Hindlimb muscle (tissue), 1 donor: ENCODE results near the gene EXOC4. TPM values are rescaled to one million over a fixed set of nuclear protein-coding genes. Genes with fewer than 3 reads are reported as not detected.
"Not testable (repeated sequence)": the region's sequence is repeated elsewhere in the genome, so short reads cannot be mapped to it uniquely, and the experiment has no call there.

Experiments used
- DNase-seq: peaks from one replicate; pipeline ENCODE4 v3.0.0-alpha.2; 2013
- polyA plus RNA-seq: library from polyadenylated mRNA; unstranded; fragments of 120-200 nt; gene quantifications from one replicate; pipeline ENCODE4 v1.2.1, GENCODE V29; 2013; ENCODE audit not compliant: insufficient read length

EXOC4 gene
- polyA plus RNA-seq, 1 donor: 47.9 TPM

- no peak for DNase-seq
Observed at GRCh38 chr7:133769668-133770067, 516.8 kb downstream of the EXOC4 start.

DNA sequence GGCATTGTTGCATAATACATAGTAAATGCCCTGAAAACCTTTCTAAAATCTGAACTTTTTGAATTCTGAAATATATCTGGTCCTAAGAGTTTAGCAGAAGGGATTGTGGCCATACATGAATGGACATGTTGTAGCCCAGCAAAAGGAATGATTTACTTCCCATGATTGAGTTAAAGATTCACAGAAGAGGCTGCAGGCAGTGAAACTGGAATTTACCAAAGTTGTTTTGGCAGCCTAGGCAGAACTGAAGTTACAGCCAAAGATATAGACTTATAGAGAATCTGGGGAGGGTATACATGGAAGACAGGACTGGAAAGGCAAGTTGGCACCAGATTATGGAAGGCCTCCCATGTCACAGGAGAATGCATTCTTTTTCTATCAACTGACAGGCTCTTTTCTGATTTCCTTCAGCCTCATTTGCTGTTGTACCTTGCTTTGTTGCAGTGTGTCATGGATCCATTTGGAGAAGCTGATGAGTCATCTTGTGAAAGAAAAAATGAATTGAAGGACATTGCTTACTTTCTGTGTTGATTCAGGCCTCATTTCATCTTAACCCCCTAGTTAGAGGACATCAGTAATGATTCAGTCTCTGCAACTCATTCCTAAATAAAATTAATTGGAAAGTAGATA, 518.1 kb downstream of the EXOC4 start:
- no peak for DNase-seq

DNA sequence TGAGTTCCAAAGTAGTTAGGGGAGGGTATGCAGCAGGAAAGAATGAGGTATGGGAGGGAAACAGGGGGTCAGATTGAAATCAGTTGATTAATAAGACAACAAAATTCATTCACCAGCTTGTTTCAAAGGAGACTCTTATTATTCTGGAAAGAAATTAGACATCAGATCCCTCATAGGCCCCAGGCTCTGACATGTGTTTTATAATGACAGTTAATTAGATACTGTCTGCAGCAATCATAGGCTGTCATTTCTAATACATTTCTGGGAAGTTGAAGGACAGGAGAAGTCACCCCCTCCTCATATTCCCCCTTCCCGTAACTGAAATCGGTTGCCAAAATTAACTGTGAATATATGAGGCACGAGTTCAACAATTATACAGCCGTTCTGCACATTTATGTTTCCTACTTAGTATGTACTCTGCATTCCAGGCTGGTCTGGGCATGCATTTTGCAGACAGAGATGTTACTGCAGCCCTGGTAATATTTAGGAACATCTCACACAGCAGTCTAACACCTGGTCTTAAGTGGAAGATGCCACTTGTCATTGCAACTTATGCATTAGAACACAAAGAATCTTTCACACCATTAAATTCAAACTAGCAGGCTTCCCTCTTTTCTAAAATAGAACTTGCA, 519.0 kb downstream of the EXOC4 start:
- no peak for DNase-seq

- no peak for DNase-seq
Observed at GRCh38 chr7:133773601-133774000, 520.7 kb downstream of the EXOC4 start.

- DNase-seq: no peak
Observed at GRCh38 chr7:133775201-133775600, 522.3 kb downstream of the EXOC4 start.

GRCh38 chr7:133776266-133776665, 523.4 kb downstream of the EXOC4 start:
- no peak for DNase-seq

- DNase-seq: no peak
Observed at GRCh38 chr7:133777701-133778100, 524.8 kb downstream of the EXOC4 start.

DNA sequence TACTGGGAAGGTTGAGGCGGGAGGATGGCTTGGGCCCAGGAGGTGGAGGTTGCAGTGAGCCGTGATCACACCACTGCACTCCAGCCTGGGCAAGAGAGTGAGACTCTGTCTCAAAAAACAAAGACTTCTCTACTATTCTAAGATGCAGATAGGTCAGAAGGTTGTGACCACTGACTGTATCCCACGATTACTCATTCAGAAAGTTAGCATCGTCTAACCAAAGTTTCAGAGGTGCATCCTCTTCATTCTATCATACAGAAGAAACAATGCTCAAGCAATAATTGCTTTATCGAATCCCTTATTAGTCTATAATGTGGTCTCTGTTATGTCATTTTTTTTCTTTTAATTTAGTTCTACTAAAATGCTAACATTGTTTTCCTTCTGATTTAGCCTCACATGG, 525.6 kb downstream of the EXOC4 start:
- DNase-seq: no peak

DNA sequence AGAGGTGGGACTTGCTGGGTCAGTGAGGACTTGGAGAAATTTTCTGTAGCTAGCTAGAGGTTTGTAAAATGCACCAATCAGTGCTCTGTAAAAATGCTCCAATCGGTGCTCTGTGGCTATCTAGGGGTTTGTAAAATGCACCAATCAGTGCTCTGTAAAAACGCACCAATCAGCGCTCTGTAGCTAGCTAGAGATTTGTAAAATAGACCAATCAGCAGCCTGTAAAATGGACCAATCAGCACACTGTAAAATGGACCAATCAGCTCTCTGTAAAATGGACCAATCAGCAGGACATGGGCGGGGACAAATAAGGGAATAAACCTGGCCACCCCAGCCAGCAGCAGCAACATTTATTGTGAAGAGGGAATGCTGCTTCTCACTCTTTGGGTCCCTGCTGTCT, 526.7 kb downstream of the EXOC4 start:
- not testable (repeated sequence) for DNase-seq

DNA sequence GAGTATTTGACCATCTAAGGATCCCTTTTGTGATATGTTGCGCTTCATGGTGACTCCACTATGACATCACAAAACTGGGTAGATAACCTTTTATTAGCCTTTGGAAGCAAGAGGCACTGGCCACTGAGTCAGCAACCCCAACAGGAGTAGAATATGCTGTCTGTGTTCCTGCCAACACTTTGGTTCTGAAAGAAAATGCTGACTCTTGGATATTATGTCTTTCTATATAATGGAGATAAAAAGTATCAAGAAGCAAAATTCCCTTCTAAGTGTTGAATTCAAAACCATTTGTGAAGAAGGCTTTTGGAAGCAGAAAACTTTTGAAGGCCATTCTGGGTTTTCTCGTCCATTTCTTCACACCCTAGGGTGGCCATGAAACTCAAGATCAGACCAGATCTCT, 528.0 kb downstream of the EXOC4 start:
- no peak for DNase-seq

DNA sequence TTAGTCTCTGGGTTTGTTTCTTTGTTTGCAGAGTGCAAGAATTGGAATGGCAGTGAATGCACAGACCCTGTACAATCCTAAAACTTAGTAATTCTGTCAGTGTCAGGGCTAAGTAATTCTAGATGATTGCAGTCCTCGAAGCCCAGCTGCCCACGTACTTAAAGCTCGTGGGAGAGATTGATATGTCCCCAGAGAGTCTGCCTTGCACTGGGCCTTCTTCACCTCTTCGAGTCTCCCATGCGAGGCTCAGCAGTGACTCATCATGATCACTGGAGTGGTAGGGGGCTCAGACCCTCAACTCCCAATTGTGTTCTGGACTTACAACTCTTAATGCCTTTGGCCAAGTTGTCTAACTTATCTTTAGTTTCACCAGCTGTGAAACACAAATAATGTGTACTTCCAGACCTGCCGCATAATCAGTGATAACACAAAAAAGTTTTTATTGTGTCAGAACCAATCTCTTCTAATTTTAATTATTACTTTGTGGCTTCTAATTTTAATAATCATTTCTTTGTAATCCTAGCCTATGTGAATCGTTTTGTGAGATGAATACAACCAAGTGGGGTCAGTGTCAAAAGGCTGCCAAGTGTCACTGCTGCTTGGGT, 528.7 kb downstream of the EXOC4 start:
- no peak for DNase-seq

DNA sequence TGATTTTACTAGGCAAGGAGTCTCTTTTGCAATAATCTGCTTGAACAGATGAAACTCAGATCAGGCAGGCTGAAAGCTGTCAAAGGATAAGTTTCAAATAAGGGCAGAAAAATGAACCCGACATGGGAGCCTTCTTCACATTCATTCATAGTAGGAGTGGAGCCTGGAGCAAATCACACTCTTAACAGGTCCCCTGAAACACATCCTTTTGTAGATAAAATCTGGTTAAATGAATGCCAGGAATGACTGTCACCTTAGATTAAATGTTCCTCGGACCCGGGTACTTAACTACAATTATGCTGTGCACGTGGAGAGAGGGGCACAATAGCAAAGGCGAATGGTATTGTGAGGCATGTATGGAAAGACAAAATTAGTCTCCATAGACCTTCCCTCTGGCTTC, 529.6 kb downstream of the EXOC4 start:
- DNase-seq: no peak

GRCh38 chr7:133783276-133783675, 530.4 kb downstream of the EXOC4 start:
- no peak for DNase-seq

DNA sequence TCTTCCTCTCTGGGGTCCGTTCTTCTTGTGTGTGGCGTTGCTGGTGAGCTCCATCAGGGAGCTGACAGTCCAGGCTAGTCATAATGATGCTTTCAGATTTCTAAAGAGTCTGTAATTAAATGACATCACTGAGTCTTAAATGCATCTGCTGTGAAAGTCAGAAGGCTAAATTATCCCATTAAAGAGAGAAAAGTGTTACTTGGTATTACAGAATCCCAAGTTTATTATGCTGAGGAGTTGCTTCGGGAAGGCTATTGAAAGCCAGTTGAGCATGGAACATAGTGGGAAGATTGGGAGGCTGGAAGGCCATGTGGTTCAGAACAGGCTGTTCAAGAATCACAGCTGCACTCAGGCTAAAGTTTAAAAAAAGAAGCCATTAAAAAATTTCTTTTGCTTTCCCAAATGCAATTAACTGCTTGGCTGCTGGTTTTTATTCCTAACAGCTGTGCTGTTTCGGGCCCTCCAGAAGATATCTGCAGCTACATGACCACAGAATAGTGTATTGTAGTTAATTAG, 531.7 kb downstream of the EXOC4 start:
- peak; percentile 11 for DNase-seq

DNA sequence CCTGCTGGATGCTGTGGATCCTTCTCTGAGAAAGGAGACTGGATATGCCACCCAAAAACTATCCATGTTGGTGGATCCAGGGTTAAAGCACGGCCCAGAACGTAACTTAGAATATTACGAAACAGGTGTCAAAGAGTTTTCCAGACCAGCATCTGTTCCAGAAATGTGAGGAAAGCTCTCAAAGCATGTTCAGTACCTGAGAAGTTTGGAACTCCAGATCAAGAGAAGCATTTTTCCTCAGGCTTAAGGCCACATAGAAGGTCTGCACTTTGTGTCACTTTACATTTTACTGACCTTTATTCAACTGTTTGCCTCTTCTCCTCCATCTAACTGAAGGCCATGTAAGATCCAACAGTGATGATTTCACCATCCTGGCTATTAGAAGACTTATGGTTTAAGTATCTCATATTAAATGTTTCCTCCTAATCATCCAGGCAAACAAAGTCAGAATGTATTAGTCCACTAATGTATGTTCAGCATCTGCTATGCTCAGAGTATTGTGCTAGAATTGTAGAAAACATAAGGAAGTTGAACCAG, 533.6 kb downstream of the EXOC4 start:
- no peak for DNase-seq

- DNase-seq: no peak
Observed at GRCh38 chr7:133789974-133790373, 537.1 kb downstream of the EXOC4 start.

- no peak for DNase-seq
Observed at GRCh38 chr7:133790911-133791310, 538.0 kb downstream of the EXOC4 start.

GRCh38 chr7:133794479-133794878, 541.6 kb downstream of the EXOC4 start:
- no peak for DNase-seq

DNA sequence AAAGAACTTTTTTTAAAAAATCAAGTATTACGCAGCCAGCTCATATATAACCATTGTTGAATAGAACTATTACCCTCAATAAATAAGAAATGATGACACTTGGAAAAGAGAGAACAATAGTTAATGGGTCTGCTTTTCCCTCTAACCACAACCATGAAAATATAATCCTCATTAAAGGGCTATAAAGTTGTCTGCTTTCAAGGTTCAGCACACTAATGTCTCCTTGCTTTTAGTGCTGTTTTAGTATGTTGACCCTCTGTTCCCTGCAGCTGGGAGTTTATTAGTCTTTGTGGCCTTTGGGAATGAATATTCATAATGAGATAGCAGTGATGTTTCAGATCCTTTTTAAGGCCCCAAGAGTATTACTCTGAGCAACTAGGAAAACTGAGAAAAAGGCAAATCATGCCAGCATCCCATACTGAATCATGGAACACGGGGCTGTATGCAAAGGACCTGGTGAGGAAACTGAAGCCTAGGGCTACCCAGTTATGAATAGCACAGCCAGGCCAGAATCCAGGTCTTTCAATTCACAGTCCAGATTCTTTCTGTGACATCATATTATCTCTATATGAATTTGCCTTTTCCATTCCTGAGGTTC, 542.3 kb downstream of the EXOC4 start:
- no peak for DNase-seq

DNA sequence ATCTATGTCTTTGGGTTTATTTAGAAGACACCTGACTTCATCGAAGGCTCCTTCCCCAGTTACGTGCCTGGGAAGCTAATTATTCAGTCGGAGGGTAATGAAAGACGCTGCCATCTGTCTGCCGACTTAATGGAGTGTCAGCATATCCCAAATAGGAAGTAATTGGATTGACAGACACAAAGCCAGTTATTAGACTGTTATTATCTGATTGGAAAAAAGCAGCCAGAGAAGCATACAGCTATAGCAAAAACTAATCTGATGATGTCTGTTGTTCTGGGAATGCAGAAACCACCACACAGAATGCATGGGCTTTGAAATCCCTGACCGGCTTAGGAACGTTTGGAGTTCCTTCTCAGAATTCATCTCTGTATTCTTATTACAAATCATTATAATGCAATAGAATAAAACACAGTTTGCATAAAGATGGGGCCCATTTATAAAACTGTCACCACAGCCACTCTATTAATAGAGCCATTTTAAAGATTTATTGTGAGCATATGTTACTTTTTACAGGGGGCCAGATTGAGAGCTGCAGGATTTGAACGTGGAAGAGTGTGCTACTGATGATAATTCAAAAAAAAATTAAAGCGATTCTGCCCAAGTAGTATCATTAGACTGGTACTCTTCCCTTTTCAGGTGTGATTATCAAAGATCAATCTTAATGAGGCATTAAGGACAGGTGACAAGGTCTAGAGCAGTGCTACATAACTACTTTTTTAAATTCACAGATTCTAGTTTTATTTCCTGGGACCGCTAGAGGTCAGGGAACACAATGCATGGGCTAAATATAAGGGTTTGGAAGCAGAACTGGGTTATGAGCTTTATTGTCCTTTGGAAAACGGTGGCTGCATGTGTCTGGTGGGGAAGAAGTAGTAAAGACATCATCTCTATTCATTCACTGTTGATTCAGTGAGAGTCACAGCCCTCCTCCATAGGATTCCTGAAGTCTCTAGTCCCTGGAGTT, 544.2 kb downstream of the EXOC4 start:
- no peak for DNase-seq

DNA sequence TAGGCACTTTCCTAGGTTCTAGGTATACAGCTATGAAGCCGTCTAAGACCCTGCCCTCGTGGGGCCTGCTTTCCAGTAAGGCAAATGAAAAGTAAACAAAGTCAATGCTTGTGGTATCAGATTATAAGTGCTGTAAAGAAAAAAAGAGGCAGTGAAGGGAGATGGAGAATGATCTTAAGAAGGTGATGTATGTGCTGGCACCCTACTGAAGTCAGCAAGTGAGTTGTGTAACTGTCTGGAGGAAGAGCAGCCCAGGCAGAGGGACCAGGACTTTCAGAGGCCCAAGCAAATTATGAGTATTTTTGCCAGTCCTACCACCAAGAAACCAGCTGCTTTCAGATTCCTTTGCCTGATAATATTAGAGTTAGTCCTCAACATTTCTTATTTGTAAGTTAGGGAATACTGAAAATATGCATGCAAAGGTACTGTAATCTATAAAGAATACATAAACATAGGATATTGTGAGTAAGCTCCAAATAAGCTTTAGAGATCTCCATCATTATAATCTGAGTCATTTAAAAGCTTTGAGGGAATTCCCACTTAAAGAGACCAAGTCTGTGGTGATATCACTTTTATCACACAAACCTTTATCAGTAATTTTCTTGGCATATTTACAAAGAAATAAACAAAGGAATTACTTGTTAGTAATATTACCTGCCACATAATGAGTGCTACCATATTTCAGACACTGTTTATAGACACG, 545.1 kb downstream of the EXOC4 start:
- no peak for DNase-seq
